GM21367 (cell line): ENCODE results near the gene PRDM5.

Experiments used
- ATAC-seq: cut with Tn5 transposase; IDR thresholded peaks from one replicate; pipeline ENCODE4 v1.9.1; 2021; ENCODE audit not compliant: unreplicated experiment

Gene PRDM5

GRCh38 chr4:120858776-120859175 lies 63.8 kb downstream of the PRDM5 start:
- no peak for ATAC-seq

DNA sequence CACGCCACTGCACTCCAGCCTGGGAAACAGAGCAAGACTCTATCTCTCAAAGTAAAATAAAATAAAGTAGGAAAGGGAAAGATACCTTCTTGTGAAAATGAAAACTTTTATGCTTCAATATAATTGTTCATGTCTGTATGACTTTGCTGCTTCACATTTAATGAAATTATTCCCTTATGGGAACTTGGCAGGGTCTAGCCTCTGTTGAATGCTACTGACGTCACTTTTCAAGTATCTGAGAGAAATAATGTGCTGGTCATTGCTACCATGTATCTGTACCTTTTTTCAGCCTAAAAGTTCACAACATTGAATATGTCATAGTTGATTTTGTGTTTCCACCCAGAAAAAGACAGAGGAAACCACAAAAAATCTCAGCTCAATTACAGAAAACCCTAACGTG lies 65.2 kb downstream of the PRDM5 start:
- ATAC-seq: no peak

DNA sequence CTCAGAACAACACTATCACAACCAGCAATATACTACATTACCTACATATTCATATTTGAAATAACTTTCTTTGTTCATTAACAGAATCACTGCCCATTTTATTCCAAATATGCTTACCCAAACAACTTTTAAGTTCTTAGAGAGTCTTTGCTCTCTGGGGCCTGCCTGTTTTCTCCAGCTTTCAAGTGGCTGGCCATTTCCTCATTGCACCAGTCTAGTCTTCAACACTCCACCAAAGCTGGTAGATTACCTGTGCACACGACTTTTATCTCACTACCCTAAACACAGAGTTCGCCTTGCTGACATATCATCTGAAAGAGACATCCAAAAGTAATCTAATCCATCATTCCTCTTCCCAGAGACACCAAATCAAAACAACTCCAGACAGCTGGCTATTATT lies 66.2 kb downstream of the PRDM5 start:
- ATAC-seq: no peak

DNA sequence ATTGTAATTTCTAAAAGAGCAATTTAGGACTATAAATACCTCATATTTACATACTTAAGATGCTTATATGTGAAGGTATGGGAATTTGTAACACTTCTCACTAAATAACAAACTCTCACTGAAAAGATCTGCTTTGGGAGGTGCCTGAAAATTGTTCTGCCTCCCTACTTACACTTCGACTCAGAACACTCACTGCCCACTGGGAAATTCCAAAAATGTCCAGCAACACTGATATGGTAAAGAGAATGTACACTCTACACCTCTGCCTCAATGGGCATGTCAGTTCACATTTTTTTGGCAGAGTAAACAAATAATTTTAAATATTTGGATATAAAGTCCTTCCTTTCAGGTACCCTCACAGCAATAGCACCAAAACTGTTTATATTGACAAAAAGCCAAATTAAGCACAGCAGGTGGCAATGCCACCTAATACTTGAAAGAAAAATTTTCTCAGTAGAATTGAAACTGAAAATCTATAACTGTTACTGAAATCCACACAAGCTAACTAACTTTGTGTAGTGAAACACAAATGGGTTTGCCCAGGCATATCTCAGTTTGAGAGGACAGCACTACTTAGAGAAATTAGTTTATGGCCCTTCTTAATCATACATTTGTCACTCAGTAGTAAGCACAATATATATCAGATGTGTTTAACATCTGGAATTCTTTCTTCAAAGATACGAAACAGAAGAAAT lies 67.1 kb downstream of the PRDM5 start:
- peak; percentile 98 for ATAC-seq

GRCh38 chr4:120853161-120853935 lies 69.2 kb downstream of the PRDM5 start:
- ATAC-seq: no peak

- ATAC-seq: no peak
These were observed 72.4 kb downstream of the PRDM5 start for GRCh38 chr4:120850018-120850599.

DNA sequence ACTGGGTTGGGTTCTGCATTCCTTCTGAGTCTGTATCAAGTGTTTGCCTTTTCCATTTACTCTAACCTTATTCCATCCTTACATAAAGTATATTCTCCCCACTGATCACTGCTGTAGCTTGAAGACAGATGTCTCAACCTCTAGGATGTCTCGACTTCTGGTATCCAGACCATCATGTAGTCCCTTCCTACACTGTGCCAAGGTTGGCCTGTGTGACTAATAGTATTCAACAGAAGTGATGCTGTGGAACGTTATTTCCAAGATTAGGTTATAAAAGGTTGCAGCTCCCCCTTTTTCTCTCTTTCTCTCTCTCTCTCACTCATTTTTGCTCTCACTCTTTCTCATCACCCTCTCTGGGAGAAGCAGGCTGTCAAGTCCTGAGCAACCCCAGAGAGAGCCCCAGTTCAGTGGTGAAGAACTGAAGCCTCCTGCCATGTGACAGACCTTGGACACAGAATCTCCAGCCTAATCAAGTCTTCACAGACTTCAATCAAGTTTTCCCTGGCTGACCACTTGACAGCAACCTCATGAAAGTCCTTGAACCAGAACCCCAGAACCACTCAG lies 75.4 kb downstream of the PRDM5 start:
- ATAC-seq: no peak

- peak; percentile 83 for ATAC-seq
These were observed 78.0 kb downstream of the PRDM5 start for GRCh38 chr4:120844528-120844921.

DNA sequence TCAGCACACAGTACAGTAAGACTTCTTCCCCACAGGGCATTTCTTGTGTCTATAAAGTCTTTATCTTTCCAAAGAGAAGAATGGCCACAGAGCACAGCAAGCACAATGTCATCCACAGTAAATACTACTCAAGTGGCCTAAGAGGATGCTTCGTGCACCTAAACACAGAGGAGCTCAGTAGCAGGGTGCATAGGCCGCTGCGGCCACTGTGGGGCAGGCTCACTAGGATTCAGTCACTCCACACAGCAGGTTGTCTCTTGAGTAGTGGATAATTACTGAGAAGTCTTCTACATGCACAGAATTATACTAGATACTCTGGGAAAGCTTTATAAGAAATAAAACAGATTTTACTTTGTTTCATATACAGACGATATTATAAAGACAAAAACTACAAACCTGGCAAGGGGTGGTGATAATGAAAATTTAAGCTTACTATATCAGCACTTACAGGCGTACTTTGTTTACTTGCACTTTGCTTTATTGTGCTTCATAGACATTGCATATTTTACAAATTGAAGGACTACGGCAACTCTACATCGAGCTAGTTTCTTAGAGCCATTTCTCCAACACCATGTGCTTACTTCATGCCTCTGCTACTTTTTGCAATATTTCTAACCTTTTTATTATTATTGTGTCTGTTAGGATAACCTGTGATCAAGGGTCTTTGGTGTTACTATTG lies 78.5 kb downstream of the PRDM5 start:
- no peak for ATAC-seq

DNA sequence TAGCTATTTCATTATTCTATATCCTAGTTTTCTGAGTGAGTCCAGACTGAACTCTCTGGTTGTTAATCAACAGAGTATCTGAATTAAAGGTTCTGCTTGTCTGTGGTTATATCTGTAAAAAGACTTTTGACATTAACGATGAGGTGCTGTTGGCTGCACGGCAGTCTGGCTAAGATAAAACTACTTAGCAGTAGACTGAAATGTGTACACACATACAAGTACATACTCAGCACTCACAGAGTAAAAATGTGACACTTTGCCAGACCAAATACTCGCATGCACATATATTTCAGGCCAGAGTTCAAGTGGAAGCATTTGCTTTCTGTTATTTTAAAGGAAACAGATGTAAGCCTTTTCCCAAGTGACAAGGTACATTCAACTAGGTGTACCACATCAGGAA lies 80.5 kb downstream of the PRDM5 start:
- ATAC-seq: no peak

DNA sequence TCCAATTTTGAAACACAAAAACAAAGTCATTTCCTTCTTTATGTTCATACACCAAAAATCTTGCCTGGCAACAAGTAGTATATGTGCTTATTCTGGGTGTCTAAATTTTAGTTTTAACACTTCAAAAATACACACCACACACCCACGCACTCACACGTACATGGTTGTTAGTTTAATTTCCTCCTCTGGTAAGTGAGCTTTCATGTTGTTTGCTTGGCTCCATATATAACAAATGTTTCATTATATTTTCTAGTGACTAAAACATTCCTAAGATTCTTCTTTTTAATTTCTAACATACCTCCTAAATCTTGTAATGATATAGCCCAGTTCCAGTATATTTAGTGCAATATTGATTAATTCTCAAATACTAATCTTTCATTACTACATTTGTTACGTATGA lies 80.9 kb downstream of the PRDM5 start:
- no peak for ATAC-seq

GRCh38 chr4:120839974-120840751 lies 82.4 kb downstream of the PRDM5 start:
- no peak for ATAC-seq

- ATAC-seq: no peak
These were observed 83.1 kb downstream of the PRDM5 start for GRCh38 chr4:120839334-120839973.

DNA sequence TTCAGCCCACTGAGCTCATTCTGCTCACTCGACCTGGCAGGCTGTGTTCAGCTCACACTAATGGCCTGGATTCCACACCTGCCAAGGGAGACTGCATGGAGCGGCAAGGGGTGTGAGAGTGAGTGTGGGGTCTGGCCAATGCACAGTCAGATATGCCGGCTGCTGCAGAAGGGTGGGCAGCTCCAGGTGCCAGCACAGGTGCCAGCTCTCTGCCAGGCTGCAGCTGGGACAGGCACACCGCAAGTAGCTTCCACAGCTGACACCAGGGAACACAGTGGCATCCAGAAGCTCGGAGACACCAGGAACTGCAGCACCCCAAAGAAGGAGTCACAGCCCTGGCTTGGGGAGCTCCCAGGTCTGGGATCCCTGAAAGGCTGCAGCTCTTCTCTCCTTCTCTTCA lies 83.7 kb downstream of the PRDM5 start:
- ATAC-seq: no peak

GRCh38 chr4:120837656-120838055 lies 84.9 kb downstream of the PRDM5 start:
- no peak for ATAC-seq

- ATAC-seq: no peak
These were observed 87.2 kb downstream of the PRDM5 start for GRCh38 chr4:120835342-120835741.

GRCh38 chr4:120830204-120830603 lies 92.3 kb downstream of the PRDM5 start:
- no peak for ATAC-seq

DNA sequence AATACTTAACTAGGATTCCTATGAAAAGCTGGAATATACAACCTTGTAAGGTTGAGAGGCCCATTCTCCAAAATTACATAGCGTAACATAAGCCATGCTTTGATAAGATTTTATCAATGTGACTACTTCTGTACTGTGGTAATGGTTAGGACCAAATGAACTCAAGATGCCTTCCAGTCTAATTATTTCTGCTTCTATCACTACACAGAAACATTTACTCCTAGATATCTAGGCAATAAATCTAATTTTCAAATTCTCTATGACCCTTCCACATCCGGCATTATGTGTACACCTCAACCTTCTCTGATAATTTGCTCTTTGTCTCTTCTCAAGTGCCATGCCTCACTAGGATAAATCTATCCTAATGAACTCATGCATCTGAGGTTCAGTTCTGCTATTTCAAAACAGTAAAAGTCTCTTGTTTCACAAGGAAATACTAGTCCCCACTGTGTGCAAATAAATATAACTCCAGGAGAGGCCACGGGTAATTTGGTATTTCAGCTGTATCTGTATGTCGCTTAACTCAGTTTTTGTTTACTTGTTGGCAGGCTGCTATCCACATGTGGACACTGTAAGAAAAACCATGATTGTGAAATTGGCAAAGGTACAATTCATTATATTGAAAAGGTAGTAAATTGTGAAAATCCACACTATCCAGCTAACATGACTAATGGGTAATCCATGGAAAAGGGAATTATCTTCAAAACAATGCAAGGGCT lies 93.3 kb downstream of the PRDM5 start:
- no peak for ATAC-seq

GRCh38 chr4:120826853-120827252 lies 95.7 kb downstream of the PRDM5 start:
- no peak for ATAC-seq
